NT2/D1 (cell line): Measurements from ENCODE around the gene SERTAD2.

Experiments
- SUZ12 ChIP-seq: IDR thresholded peaks from 2 replicates; pipeline ENCODE4 v1.6.1; 2011; ENCODE audit not compliant: insufficient read length, insufficient read depth; ENCODE audit errors: extremely low read depth
- YY1 ChIP-seq: IDR thresholded peaks from 2 replicates; pipeline ENCODE4 v1.6.1; 2011; ENCODE audit not compliant: insufficient read length, insufficient read depth
- ZNF274 ChIP-seq: IDR thresholded peaks from 2 replicates; pipeline ENCODE4 v1.6.1; 2011; ENCODE audit warnings: mild to moderate bottlenecking, low read depth, low read length

- TF ChIP-seq YY1 (no peak), SUZ12 (no peak), ZNF274 (no peak)
Measured at GRCh38 chr2:64637000-64637635, 16.6 kb downstream of the SERTAD2 start.
